ENCODE data around the gene CUL7.

GRCh38 chr6:43020052-43020705 lies 33.5 kb downstream of the CUL7 start:
- TF ChIP-seq, protein P1, sequence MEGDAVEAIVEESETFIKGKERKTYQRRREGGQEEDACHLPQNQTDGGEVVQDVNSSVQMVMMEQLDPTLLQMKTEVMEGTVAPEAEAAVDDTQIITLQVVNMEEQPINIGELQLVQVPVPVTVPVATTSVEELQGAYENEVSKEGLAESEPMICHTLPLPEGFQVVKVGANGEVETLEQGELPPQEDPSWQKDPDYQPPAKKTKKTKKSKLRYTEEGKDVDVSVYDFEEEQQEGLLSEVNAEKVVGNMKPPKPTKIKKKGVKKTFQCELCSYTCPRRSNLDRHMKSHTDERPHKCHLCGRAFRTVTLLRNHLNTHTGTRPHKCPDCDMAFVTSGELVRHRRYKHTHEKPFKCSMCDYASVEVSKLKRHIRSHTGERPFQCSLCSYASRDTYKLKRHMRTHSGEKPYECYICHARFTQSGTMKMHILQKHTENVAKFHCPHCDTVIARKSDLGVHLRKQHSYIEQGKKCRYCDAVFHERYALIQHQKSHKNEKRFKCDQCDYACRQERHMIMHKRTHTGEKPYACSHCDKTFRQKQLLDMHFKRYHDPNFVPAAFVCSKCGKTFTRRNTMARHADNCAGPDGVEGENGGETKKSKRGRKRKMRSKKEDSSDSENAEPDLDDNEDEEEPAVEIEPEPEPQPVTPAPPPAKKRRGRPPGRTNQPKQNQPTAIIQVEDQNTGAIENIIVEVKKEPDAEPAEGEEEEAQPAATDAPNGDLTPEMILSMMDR (IDR thresholded peaks at IDR 0.05 in 2 of 3, conservative IDR thresholded peaks at IDR 0.05 in 1 of 3; ENCODE audit: borderline replicate concordance in 1 of 3, insufficient read depth in 1 of 3, low read depth in 2 of 3, low read length in 2 of 3): no peak
- no peak for TF ChIP-seq POLR2A (IDR thresholded peaks at IDR 0.05; ENCODE audit: borderline replicate concordance, extremely low read depth, insufficient read depth, insufficient read length)
- TF ChIP-seq, protein P2, sequence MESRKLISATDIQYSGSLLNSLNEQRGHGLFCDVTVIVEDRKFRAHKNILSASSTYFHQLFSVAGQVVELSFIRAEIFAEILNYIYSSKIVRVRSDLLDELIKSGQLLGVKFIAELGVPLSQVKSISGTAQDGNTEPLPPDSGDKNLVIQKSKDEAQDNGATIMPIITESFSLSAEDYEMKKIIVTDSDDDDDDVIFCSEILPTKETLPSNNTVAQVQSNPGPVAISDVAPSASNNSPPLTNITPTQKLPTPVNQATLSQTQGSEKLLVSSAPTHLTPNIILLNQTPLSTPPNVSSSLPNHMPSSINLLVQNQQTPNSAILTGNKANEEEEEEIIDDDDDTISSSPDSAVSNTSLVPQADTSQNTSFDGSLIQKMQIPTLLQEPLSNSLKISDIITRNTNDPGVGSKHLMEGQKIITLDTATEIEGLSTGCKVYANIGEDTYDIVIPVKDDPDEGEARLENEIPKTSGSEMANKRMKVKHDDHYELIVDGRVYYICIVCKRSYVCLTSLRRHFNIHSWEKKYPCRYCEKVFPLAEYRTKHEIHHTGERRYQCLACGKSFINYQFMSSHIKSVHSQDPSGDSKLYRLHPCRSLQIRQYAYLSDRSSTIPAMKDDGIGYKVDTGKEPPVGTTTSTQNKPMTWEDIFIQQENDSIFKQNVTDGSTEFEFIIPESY (IDR thresholded peaks at IDR 0.05; ENCODE audit: extremely low read depth, insufficient replicate concordance, low read length): no peak
- TF ChIP-seq REST (IDR thresholded peaks at IDR 0.05; ENCODE audit: low read depth): no peak
- TF ChIP-seq MAX (IDR thresholded peaks at IDR 0.05): no peak
- no peak for TF ChIP-seq POLR2AphosphoS5 (IDR thresholded peaks at IDR 0.05; ENCODE audit: low read depth, low read length)
- no peak for TF ChIP-seq RAD21 (IDR thresholded peaks at IDR 0.05; ENCODE audit: low read depth)
- no peak for TF ChIP-seq SIN3A (IDR thresholded peaks at IDR 0.05; ENCODE audit: low read depth)
- TF ChIP-seq ELF1 (IDR thresholded peaks at IDR 0.05; ENCODE audit: borderline replicate concordance, low read depth): no peak
- TF ChIP-seq CEBPB (IDR thresholded peaks at IDR 0.05; ENCODE audit: low read depth): no peak
- no peak for TF ChIP-seq EZH2 (IDR thresholded peaks at IDR 0.05)
- TF ChIP-seq TCF7L2 (IDR thresholded peaks at IDR 0.05; ENCODE audit: borderline replicate concordance, extremely low read depth, insufficient read depth, insufficient read length): no peak
- no peak for TF ChIP-seq YY1 (IDR thresholded peaks at IDR 0.05; ENCODE audit: extremely low read depth, insufficient replicate concordance, low read depth, low read length)
- no peak for TF ChIP-seq SRF (IDR thresholded peaks at IDR 0.05; ENCODE audit: low read depth)

All from HCT116 (cell line).